ENCODE measurements around the gene CYTL1.

CYTL1 gene

DNA sequence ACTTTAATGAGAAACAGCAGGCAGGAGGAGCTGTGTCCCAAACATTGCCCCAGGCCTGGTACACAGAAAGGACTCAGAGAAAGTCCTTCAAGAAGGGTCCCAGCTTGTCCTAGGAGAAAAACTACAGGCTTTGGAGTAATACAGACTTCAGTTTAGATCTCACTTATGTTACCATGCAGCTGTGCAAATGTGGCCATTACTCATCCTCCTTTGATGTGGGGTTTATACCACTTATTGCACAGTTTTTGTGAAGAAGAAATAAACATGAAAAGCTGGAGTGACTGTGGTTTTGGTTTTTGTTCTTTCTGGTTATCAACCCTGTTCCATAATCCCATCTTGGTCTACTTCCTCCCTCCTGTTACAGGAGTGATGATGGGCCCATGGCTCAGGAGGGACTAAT, 8.1 kb upstream of the CYTL1 start:
- H3K4me3 ChIP-seq (replicated peaks; ENCODE audit: insufficient read depth, low read length), result no peak overlapping the region
- no peaks in the 10 kb centered on the region for H3K27me3 ChIP-seq (ENCODE audit: insufficient read depth, poor library complexity, severe bottlenecking)
- TF ChIP-seq POLR2AphosphoS5 (IDR thresholded peaks at IDR 0.05; ENCODE audit: low read depth) (no peak), REST (IDR thresholded peaks at IDR 0.05; ENCODE audit: insufficient replicate concordance, low read depth) (no peak), SPI1 (IDR thresholded peaks at IDR 0.05; ENCODE audit: borderline replicate concordance, low read depth) (no peak), CTCF (IDR thresholded peaks at IDR 0.05; ENCODE audit: insufficient read depth, low read length) (no peak), GABPA (IDR thresholded peaks at IDR 0.05; ENCODE audit: low read depth) (no peak)
- no peak overlapping the region for H3K27ac ChIP-seq (replicated peaks)
- DNase-seq (ENCODE audit: low read depth in 1 of 2, low spot score in 1 of 2), result no peak

DNA sequence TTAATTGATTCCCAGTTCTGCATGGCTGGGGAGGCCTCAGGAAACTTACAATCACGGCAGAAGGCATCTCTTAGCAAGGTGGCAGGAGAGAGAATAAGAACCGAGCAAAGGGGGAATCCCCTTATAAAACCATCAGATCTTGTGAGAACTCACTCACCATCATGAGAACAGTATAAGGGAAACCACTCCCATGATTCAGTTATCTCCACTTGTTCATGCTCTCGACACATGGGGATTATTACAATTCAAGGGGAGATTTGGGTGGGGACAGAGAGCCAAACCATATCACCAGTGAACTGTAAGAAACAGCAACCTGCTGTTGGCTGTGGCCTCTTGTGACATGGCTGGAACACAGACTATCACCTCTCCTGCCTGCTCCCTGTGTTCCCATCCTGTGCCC, 7.1 kb upstream of the CYTL1 start:
- Histone ChIP-seq H3K4me3 (replicated peaks; ENCODE audit: insufficient read depth, low read length) (no peak overlapping the region), H3K27ac (replicated peaks) (no peak overlapping the region), H3K27me3 (ENCODE audit: insufficient read depth, poor library complexity, severe bottlenecking) (no peaks in the 10 kb centered on the region)
- TF ChIP-seq REST (IDR thresholded peaks at IDR 0.05; ENCODE audit: insufficient replicate concordance, low read depth) (no peak), SPI1 (IDR thresholded peaks at IDR 0.05; ENCODE audit: borderline replicate concordance, low read depth) (no peak), GABPA (IDR thresholded peaks at IDR 0.05; ENCODE audit: low read depth) (no peak), POLR2AphosphoS5 (IDR thresholded peaks at IDR 0.05; ENCODE audit: low read depth) (no peak), CTCF (IDR thresholded peaks at IDR 0.05; ENCODE audit: insufficient read depth, low read length) (no peak)
- no peak for DNase-seq (ENCODE audit: low read depth in 1 of 2, low spot score in 1 of 2)

GRCh38 chr4:5024673-5025072, 5.4 kb upstream of the CYTL1 start:
- no peak overlapping the region for H3K27ac ChIP-seq (replicated peaks)
- no peaks in the 10 kb centered on the region for H3K27me3 ChIP-seq (ENCODE audit: insufficient read depth, poor library complexity, severe bottlenecking)
- H3K4me3 ChIP-seq (replicated peaks; ENCODE audit: insufficient read depth, low read length), result no peak overlapping the region
- DNase-seq (ENCODE audit: low read depth in 1 of 2, low spot score in 1 of 2), result no peak
- TF ChIP-seq SPI1 (IDR thresholded peaks at IDR 0.05; ENCODE audit: borderline replicate concordance, low read depth) (no peak), CTCF (IDR thresholded peaks at IDR 0.05; ENCODE audit: insufficient read depth, low read length) (no peak), REST (IDR thresholded peaks at IDR 0.05; ENCODE audit: insufficient replicate concordance, low read depth) (no peak), GABPA (IDR thresholded peaks at IDR 0.05; ENCODE audit: low read depth) (no peak), POLR2AphosphoS5 (IDR thresholded peaks at IDR 0.05; ENCODE audit: low read depth) (no peak)

Data from HL-60 (cell line).